LHCN-M2 (cell line): Measurements from ENCODE around the gene RHEB. TPM values are rescaled to one million over a fixed set of nuclear protein-coding genes. Genes with fewer than 3 reads are reported as not detected.
"Not testable (repeated sequence)": the region's sequence is repeated elsewhere in the genome, so short reads cannot be mapped to it uniquely, and the experiment has no call there.

Source experiments
- DNase-seq: peaks from one replicate; pipeline ENCODE4 v3.0.0-alpha.2; 2012; ENCODE audit warnings: low read depth
- polyA plus RNA-seq: library from polyadenylated mRNA; unstranded; fragments of >200 nt; gene quantifications from one replicate; pipeline ENCODE4 v1.2.1, GENCODE V29; 2012; ENCODE audit warnings: missing spikeins
- total RNA-seq: library from RNA; depleted of rRNA; stranded (reverse); fragments of >200 nt; gene quantifications from 2 replicates; pipeline ENCODE4 v1.2.3, GENCODE V29; 2014; rRNA removed

Gene RHEB, protein sequence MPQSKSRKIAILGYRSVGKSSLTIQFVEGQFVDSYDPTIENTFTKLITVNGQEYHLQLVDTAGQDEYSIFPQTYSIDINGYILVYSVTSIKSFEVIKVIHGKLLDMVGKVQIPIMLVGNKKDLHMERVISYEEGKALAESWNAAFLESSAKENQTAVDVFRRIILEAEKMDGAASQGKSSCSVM
- 138 and 145 TPM in 2 replicates for total RNA-seq
- 127 TPM for polyA plus RNA-seq

- peak; percentile 100 for DNase-seq
Observed at GRCh38 chr7:151519765-151520418, at the start of gene RHEB. Gene RHEB (minus strand): TSS chr7:151519895. CDS start chr7:151519511, 384 bp downstream.

GRCh38 chr7:151566897-151567320, 47.2 kb upstream of the RHEB start:
- DNase-seq = no peak

DNA sequence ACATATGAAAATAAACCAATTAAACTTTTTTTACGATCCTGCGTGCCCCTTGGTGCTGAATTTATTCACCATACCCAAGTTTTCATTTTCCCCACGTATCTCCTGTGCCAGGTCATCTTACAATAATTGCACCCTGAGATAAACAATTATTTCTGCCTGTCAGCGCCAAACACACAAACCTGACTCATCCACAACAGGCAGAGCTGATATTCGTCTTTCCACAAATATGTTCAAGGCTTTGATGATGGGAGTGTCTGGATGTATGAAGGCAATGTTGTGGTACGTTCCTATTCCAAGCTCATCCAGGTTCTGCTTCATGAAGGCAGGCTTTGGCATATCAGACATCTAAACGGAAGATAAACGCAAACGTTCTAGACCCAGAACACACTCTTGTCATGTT, 45.8 kb upstream of the RHEB start:
- no peak for DNase-seq

DNA sequence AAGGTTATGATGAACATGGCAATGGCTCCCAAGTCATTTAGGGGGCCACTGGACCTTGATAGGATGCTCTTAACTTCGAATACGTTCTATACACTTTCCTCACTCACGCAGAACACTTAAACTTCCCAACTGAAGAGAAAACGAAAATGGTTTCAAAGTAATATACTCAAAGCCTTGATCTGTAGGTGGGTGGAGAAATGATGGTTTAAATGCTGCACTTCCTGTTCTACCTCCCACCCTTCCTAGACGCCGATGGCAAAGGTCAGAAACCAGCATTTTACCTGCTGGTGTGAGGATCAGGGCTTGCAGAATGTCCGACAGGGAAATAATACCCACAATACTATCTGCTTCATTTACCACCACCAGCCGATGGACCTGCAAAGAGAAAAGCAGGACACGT, 40.5 kb upstream of the RHEB start:
- DNase-seq = no peak

GRCh38 chr7:151559557-151560183, 40.0 kb upstream of the RHEB start:
- no peak for DNase-seq

- no peak for DNase-seq
Observed at GRCh38 chr7:151558575-151558974, 38.9 kb upstream of the RHEB start.

- no peak for DNase-seq
Observed at GRCh38 chr7:151556592-151556991, 36.9 kb upstream of the RHEB start.

DNA sequence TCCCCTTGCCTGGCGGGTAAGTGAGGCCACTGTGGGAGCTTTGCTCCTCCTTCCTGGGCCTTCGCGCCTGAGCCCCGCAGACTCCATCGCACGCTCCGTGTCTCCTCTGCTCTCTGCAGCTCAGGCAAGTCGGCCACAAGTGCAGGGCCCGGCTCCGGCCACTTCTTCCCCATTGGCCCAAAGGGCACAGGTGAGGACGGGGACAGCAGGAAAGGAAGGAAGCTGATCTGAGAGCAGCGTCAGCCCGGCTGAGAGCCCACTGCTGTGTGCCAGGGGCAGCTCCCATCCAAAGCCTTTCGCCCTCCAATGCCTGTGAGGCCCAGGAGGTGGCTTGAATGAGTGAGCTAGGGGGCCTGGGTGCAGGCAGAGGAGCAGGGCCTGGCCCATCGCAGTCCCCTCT, 33.7 kb upstream of the RHEB start:
- no peak for DNase-seq

DNA sequence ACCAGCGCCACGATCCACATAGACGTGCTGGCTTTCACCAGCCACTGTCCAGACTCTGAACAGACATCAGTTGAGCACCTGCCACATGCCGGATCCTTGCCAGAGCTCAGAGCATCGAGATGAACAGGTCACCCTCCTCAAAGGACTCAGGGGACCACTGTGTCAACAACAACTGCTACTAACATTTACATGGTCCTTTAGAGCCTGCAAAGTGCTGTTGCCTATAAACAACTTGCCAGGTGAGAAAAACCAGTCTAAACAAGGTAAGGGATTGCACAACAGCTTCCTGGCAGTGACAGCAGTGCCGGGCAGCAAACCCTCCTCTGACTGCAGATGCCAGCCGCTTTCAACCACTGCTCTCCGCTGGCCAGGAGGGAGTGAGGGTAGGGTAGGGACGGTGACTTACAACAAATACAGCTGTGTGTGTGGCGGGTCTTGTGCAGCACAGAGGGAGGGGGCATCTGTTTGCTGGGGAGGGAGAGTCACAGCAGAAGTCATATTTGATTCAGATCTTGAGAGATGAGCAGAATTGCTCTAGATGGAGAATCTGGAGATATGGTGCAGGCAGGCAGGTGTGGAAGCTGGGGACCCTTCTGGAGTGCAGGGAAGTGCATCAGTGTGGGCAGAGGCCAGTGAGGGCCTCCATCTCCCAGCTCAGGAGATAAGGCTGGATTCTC, 32.8 kb upstream of the RHEB start:
- no peak for DNase-seq

DNA sequence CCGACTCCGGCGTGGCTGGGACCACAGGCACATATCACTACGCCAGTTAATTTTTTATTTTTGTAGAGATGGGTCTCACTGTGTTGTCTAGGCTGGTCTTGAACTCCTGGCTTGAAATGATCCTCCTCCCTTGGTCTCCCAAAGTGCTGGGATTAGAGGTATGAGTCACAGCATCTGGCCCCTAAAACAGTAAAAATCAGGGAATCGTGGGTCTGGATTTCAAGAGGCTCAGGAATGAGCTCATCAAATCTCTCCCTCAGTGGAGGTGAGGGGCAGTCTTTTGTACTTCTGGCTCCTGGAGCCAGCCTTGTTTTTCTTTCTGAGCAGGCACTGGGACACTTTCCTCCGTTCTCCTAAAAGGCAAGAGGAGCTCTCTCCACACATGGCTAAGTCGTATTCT, 32.1 kb upstream of the RHEB start:
- no peak for DNase-seq

- peak; percentile 80 for DNase-seq
Observed at GRCh38 chr7:151550656-151551286, 31.1 kb upstream of the RHEB start.

DNA sequence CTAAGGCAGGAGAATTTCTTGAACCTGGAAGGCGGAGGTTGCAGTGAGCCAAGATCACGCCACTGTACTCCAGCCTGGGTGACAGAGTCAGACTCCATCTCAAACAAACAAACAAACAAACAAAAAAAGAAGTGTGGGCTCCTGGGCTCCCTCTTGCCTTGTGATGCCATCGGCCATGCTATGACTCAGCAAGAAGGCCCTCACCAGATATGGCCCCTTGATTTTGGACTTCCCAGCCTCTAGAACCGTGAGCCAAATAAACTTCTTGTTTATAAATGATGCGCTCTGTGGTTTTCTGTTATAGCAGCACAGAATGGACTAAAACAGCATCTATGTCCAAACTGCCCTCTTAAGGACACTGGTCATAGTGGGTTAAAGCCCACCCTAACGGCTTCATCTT, 29.9 kb upstream of the RHEB start:
- no peak for DNase-seq

- DNase-seq = no peak
Observed at GRCh38 chr7:151549083-151549482, 29.4 kb upstream of the RHEB start.

DNA sequence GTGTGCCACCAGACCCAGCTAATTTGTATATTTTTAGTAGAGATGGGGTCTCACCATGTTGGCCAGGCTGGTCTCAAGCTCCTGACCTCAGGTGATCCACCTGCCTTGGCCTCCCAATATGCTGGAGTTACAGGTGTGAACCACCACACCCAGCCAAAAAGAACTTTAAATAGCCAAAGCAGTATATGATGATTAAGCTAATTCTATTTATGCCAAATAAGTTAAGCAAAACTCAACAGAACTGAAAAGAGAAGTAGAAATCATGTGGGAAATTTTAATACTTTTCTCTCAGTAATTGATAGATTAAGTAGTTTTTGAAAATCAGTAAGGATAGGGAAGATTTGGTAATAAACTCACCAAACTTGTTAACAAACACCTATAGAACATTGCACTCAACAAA, 24.5 kb upstream of the RHEB start:
- no peak for DNase-seq

DNA sequence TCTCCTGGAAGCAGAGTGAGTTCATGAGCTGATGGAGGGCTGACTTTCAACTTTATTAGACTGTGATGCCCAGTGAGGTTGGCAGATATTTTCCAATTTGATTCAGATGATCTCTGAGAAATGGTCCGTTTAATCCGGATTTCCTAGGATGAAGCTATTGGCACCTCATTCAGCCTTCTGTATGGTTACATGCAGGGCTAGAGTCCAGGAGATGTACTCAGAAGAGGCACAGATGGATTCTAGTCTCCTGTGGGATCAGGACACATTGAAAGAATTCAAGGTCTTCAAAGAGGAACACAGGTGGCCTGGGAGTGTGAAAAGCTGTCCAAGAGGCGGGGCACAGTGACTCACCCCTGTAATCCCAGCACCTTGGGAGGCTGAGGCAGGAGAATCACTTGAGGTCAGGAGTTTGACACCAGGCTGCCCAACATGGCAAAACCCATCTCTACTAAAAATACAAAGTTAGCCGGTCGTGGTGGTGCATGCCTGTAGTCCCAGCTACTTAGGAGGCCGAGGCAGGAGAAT, 23.0 kb upstream of the RHEB start:
- DNase-seq = no peak

GRCh38 chr7:151541709-151542499, 22.2 kb upstream of the RHEB start:
- no peak for DNase-seq

DNA sequence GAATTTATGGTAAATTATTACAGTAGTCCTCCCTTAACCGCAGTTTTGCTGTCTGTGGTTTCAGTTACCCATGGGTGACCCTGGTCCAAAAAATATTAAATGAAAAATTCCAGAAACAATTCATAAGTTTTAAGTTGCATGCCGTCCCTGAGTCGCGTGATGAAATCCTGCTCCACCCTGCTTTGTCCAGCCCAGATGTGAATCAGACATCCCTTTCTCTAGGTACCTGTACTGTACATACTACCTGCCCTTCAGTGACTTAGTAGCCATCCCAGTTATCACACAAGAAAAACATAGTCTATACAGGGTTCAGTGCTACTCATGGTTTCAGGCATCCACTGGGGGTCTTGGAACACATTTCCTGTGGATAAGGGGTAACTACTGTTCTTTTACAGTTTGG, 20.5 kb upstream of the RHEB start:
- DNase-seq = no peak

DNA sequence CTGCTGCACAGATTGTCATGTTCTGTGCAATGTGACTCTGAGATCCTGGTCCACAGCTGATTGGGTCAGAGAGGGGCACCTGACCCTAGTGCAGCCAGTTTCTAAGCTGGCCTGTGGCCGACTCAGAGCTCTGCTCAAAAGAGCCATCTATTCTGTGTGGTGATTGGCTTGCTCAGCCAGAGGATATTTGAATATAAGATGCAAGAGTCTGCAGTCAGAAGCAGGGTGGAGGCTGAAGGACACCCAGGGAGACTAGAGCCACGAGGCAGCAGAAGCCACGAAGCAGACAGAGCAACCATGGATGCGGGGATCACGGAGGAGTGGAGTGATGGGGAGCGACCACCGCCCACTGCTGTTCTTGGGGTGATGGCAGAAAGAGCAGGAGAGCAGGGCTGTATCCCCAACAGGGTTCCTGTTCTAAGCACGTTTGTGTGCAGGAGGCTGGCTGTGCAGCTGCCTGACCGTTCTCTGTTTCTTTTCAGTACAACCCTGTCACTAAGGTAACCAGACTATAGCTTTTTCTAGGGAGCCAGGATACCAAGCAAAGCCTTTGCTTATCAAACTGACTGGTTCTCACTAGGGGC, 19.5 kb upstream of the RHEB start:
- DNase-seq = no peak

- no peak for DNase-seq
Observed at GRCh38 chr7:151537818-151538561, 18.3 kb upstream of the RHEB start.

GRCh38 chr7:151536178-151536577, 16.5 kb upstream of the RHEB start:
- not testable (repeated sequence) for DNase-seq
